Measurements from ENCODE around the gene CALD1.

Gene CALD1

GRCh38 chr7:134804351-134804750 is 24.9 kb downstream of the CALD1 start:
- H3K36me3 ChIP-seq (ENCODE audit: insufficient read depth, low read length) = no peaks in the 10 kb centered on the region
- no peak overlapping the region for H3K4me3 ChIP-seq (ENCODE audit: low read length, poor library complexity, severe bottlenecking)
- H3K79me2 ChIP-seq (ENCODE audit: insufficient read depth, low read length) = no peaks in the 10 kb centered on the region
- no peaks in the 10 kb centered on the region for H3K27me3 ChIP-seq (ENCODE audit: insufficient read depth, low read length, poor library complexity, severe bottlenecking)
- no peaks in the 10 kb centered on the region for H3K9me3 ChIP-seq (ENCODE audit: insufficient read depth, low read depth, low read length)
- no peaks in the 10 kb centered on the region for H3F3A ChIP-seq (ENCODE audit: low read depth)
- no peak overlapping the region for H2AFZ ChIP-seq (ENCODE audit: low read length)
- H4K20me1 ChIP-seq (ENCODE audit: insufficient read depth, low read length, poor library complexity, severe bottlenecking) = no peaks in the 10 kb centered on the region
- TF ChIP-seq EZH2phosphoT487 (IDR thresholded peaks at IDR 0.05; ENCODE audit: borderline replicate concordance) (no peak), CTCF (conservative IDR thresholded peaks at IDR 0.05; ENCODE audit: low read length) (no peak)
- no peaks in the 10 kb centered on the region for H3K4me1 ChIP-seq (ENCODE audit: insufficient read depth, low read length, poor library complexity, severe bottlenecking)
- no peak overlapping the region for H3K4me2 ChIP-seq (ENCODE audit: low read depth, low read length, poor library complexity, severe bottlenecking)
- no peak overlapping the region for H3K9ac ChIP-seq (ENCODE audit: low read depth, low read length, poor library complexity, severe bottlenecking)
- H3K9me2 ChIP-seq (replicated peaks; ENCODE audit: low read depth, low read length) = no peaks in the 10 kb centered on the region

GRCh38 chr7:134804854-134805253 is 25.4 kb downstream of the CALD1 start:
- Histone ChIP-seq H3F3A (ENCODE audit: low read depth) (no peaks in the 10 kb centered on the region), H3K4me1 (ENCODE audit: insufficient read depth, low read length, poor library complexity, severe bottlenecking) (no peaks in the 10 kb centered on the region), H2AFZ (ENCODE audit: low read length) (no peak overlapping the region), H3K27me3 (ENCODE audit: insufficient read depth, low read length, poor library complexity, severe bottlenecking) (no peaks in the 10 kb centered on the region), H3K4me2 (ENCODE audit: low read depth, low read length, poor library complexity, severe bottlenecking) (no peak overlapping the region), H3K79me2 (ENCODE audit: insufficient read depth, low read length) (no peaks in the 10 kb centered on the region), H3K4me3 (ENCODE audit: low read length, poor library complexity, severe bottlenecking) (no peak overlapping the region), H4K20me1 (ENCODE audit: insufficient read depth, low read length, poor library complexity, severe bottlenecking) (no peaks in the 10 kb centered on the region), H3K36me3 (ENCODE audit: insufficient read depth, low read length) (no peaks in the 10 kb centered on the region), H3K9me3 (ENCODE audit: insufficient read depth, low read depth, low read length) (no peaks in the 10 kb centered on the region), H3K9ac (ENCODE audit: low read depth, low read length, poor library complexity, severe bottlenecking) (no peak overlapping the region), H3K9me2 (replicated peaks; ENCODE audit: low read depth, low read length) (no peaks in the 10 kb centered on the region)
- no peak for TF ChIP-seq EZH2phosphoT487 (IDR thresholded peaks at IDR 0.05; ENCODE audit: borderline replicate concordance)
- no peak for TF ChIP-seq CTCF (conservative IDR thresholded peaks at IDR 0.05; ENCODE audit: low read length)

- Histone ChIP-seq H2AFZ (ENCODE audit: low read length) (no peak overlapping the region), H3K9me2 (replicated peaks; ENCODE audit: low read depth, low read length) (no peaks in the 10 kb centered on the region), H3K9ac (ENCODE audit: low read depth, low read length, poor library complexity, severe bottlenecking) (no peak overlapping the region), H3K79me2 (ENCODE audit: insufficient read depth, low read length) (no peaks in the 10 kb centered on the region), H3K36me3 (ENCODE audit: insufficient read depth, low read length) (no peaks in the 10 kb centered on the region), H3K4me2 (ENCODE audit: low read depth, low read length, poor library complexity, severe bottlenecking) (no peak overlapping the region), H3K4me1 (ENCODE audit: insufficient read depth, low read length, poor library complexity, severe bottlenecking) (no peaks in the 10 kb centered on the region), H4K20me1 (ENCODE audit: insufficient read depth, low read length, poor library complexity, severe bottlenecking) (no peaks in the 10 kb centered on the region), H3K4me3 (ENCODE audit: low read length, poor library complexity, severe bottlenecking) (no peak overlapping the region), H3K9me3 (ENCODE audit: insufficient read depth, low read depth, low read length) (no peaks in the 10 kb centered on the region), H3K27me3 (ENCODE audit: insufficient read depth, low read length, poor library complexity, severe bottlenecking) (no peaks in the 10 kb centered on the region), H3F3A (ENCODE audit: low read depth) (no peaks in the 10 kb centered on the region)
- TF ChIP-seq CTCF (conservative IDR thresholded peaks at IDR 0.05; ENCODE audit: low read length) (no peak), EZH2phosphoT487 (IDR thresholded peaks at IDR 0.05; ENCODE audit: borderline replicate concordance) (no peak)
Observed at GRCh38 chr7:134806197-134806596, 26.8 kb downstream of the CALD1 start.

Data from Loucy (cell line).